Skeletal muscle tissue (tissue), 4 donors: ENCODE data around the gene HOXD8. TPM values are rescaled to one million over a fixed set of nuclear protein-coding genes. Genes with fewer than 3 reads are reported as not detected.
A peak's percentile ranks its signal among the peaks of the same experiment; 100 is the strongest.

ENCODE experiments used
- H3K27ac ChIP-seq: one replicate; pipeline ENCODE4 v1.7.0; 2013; ENCODE audit warnings: mild to moderate bottlenecking, low read depth, low read length, inconsistent platforms
- H3K27me3 ChIP-seq, 3 donors: one replicate each; pipeline ENCODE4 v1.7.0; 2013; ENCODE audit warnings: low read length in 3 of 3; ENCODE audit not compliant: control insufficient read depth in 3 of 3, insufficient read depth in 3 of 3
- H3K36me3 ChIP-seq, 3 donors: one replicate each; pipeline ENCODE4 v1.7.0; 2013; ENCODE audit warnings: low read length in 3 of 3; ENCODE audit not compliant: control insufficient read depth in 3 of 3, insufficient read depth in 3 of 3
- H3K4me1 ChIP-seq, 3 donors: one replicate each; pipeline ENCODE4 v1.7.0; 2013; ENCODE audit warnings: low read length in 3 of 3, mild to moderate bottlenecking in 3 of 3; ENCODE audit not compliant: control insufficient read depth in 3 of 3, insufficient read depth in 3 of 3
- H3K4me3 ChIP-seq, 3 donors: one replicate each; pipeline ENCODE4 v1.7.0; 2013; ENCODE audit warnings: low read length in 3 of 3
- H3K9ac ChIP-seq, 3 donors: one replicate each; pipeline ENCODE4 v1.7.0; 2013; ENCODE audit warnings: low read length in 3 of 3, mild to moderate bottlenecking in 3 of 3, moderate library complexity in 2 of 3, low read depth in 1 of 3
- H3K9me3 ChIP-seq, 3 donors: one replicate each; pipeline ENCODE4 v1.7.0; 2013; ENCODE audit warnings: low read length in 3 of 3; ENCODE audit not compliant: control insufficient read depth in 3 of 3
- total RNA-seq: library from RNA; depleted of rRNA; stranded (reverse); fragments of >200 nt; gene quantifications from one replicate; pipeline ENCODE4 v1.2.3, GENCODE V29; 2014
- donor health status: Osteomylitis.

Gene HOXD8
- 18.8 TPM for total RNA-seq

DNA sequence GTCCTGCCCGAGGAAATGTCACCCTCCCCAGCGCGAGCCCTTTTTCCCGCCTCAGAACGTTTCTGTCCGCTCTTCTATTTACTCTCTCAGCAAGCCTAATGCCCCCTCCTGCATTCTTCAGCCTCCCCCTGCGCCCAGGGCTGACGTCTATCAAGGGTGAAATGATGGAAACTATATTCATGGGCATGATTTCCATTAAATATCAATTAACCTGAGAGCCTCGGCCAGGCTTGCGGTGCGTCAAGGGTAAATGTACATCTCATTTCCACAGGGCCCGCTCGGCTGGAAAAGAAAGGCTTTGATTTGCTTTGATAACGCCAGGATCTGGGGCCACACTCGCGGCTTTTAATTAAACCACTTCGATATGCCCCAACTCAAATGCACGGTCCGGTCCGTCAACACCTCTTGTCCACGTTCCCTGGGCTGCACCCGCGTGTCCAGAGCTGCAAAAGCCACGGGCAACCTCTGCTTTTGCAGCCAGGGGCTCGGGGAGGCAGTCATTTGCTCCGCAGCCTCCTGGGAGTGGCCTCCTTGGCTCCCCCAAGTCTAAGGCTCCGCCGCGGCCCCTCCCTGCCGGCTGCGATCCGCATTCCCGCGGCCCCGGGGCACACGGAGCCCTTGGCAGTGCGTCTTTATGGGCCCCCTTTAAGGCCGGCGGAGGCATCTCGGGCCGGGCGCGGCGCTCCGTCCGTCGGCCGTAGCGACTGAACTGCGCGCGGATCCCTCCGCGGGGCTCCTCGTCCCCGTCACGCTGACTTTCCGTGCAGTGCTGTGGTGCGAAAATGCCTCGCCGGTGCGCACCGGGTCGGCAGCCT, at the start of gene HOXD8:
Gene HOXD8 (plus strand): TSS at position 724 of the 815 bp plus-strand sequence. CDS start 662 bp downstream, outside the sequence.
- Histone ChIP-seq H3K27ac (peak within 1 kb of the TSS; percentile 78), H3K9me3 (no peaks in the 10 kb centered on the region), H3K4me1 (peaks cover 3 to 12% (median 5%) of the 10 kb centered on the region in 3 donors), H3K27me3 (peaks cover 11 to 61% (median 41%) of the 10 kb centered on the region in 3 donors), H3K36me3 (peaks cover 0 to 2% (median 0%) of the 10 kb centered on the region in 3 donors), H3K4me3 (peak within 1 kb of the TSS; percentile 68 to 78 (median 75)), H3K9ac (peak within 1 kb of the TSS; percentile 61 to 76 (median 69))

DNA sequence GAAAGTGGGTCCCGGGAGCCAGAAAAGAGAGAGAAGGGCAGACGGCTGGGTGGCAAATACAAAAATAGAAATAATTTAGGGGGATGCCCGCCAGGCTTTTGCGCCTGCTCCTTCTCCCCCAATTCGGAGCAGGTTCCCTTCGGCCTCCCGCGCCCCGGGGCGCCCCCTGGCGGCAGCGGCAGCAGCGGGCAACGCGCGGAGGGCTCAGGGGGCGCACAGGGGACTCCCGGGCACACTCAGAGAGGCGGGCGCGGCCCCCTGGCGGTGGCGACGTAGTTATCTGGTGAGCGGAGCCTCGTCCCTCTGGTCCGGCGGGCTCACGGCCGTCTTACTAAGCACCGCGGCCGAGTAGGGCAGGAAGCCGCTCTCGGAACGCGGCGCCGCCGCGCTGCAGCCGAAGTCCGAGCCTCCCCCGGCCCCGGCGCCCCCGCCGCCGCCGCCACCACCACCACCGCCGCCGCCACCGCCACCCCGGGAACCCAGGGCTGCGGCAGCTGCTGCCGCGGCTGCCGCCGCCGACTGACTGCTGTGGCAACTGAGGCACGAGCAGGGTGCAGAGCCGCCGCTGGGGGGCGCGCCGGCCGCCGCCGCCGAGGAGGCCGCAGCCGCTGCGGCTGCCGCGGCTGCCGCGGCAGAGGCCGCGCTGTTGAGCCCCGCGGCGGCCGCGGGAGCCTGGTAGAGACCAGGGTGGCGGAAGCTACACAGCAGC, 49.5 kb upstream of the HOXD8 start:
- Histone ChIP-seq H3K27me3 (peaks cover 92 to 95% (median 94%) of the 10 kb centered on the region in 3 donors), H3K27ac (no peak overlapping the region), H3K9ac (no peak overlapping the region), H3K9me3 (peaks cover 0 to 1% (median 0%) of the 10 kb centered on the region in 3 donors), H3K4me1 (peaks cover 11 to 27% (median 15%) of the 10 kb centered on the region in 3 donors), H3K36me3 (no peaks in the 10 kb centered on the region), H3K4me3 (peak overlapping the region in 2 of 3 donors; percentile 45 to 53)

DNA sequence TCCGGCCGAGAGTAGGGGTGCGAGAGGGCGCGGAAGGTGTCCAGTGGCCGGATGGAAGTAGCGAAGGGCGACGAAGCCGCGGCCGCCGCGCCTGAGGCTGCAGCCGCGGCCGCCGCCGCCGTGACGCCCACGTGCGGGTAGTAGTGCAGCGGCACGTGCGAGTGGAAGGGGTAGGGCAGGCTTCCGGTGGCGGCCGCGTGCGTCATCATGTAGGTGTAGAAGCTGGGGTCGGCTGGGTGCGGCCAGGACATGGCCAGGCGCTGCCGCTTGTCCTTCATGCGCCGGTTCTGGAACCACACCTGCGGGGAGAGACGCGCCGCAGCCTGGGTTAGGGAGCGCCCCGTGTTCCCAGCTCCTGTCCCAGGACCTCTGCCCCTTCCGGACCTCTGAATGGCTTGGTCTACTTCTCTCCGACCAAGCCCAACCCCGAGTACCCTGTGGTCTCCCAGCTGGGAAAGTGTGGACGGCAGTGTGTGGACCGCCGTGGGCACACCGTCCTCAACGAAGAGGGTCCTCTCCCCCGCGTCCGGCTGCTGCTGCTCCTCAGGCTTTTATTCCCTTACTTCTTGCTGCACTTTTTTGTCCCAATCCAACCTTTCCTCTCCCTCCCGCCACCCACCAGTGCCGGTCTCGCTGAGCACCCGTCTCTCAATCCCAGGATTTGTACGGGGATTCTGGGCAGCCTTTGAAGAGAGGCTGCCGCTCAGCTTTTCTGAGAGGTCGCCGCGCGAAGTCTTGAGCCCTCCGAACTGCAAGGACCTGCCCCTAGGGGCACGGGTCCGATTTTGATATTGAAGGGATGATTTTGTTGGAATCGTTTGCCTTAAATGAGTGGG, 48.7 kb upstream of the HOXD8 start:
- Histone ChIP-seq H3K27me3 (peaks cover 92 to 95% (median 94%) of the 10 kb centered on the region in 3 donors), H3K27ac (no peak overlapping the region), H3K4me1 (peaks cover 17 to 35% (median 22%) of the 10 kb centered on the region in 3 donors), H3K36me3 (no peaks in the 10 kb centered on the region), H3K4me3 (peak overlapping the region in 2 of 3 donors; percentile 45 to 53), H3K9ac (no peak overlapping the region), H3K9me3 (peaks cover 0 to 1% (median 0%) of the 10 kb centered on the region in 3 donors)

DNA sequence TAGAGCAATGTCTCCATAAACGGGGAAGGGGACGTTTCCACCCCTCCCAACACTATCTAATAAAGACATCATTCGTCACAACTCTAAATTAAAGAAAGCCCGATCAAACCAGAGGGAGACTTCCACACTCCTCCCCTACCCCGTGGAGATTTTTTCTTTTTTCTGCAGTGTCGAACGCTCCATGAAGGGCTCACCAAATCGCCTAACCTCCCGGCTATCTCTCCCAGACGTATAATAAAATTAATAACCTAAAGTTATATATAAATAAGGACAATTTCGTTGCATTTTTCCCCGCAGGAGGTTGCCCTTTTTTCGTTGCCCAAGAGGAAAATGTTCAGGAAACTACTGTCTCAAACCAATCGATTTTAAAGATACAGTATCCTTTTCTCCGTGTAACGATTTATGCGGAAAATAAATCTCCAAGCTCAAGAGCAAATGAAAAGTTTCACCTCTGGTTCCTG, 48.1 kb upstream of the HOXD8 start:
- Histone ChIP-seq H3K27ac (no peak overlapping the region), H3K4me3 (no peak overlapping the region), H3K27me3 (peaks cover 93 to 95% (median 94%) of the 10 kb centered on the region in 3 donors), H3K36me3 (no peaks in the 10 kb centered on the region), H3K9me3 (peaks cover 0 to under 1% (median 0%) of the 10 kb centered on the region in 3 donors), H3K4me1 (peaks cover 22 to 41% (median 27%) of the 10 kb centered on the region in 3 donors), H3K9ac (no peak overlapping the region)

DNA sequence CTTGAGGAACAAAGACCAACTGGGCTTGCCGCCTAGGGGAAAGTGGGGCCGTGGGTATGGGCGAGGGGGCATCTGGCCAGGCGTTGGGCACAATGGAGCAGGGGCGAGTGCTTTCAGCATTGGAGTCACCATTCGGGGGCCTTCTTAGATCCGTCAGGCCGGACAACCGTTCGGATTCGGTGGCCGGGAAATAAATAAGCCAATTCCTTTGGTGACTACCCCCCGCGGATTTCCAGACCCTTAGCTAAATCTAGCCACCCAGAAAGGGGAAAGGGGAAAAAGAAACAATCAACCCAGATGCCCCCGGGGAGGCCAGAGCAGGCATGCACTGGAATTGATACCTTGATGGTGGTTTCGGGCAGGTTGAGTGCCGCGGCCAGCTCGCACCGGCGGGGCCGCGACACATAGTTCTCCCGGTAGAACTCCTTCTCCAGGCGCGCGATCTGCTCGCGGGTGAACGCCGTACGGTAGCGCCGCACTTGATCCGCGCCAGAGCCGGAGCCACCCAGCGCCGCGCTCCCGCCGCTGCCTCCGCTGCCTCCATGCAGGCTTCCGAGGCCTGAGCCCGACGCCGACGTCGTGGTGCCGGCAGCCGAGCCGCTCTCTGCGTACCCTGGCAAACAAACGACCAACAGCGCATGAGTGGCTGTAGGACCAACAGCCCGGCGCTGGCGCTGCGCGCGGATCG, 47.5 kb upstream of the HOXD8 start:
- Histone ChIP-seq H3K27me3 (peaks cover 91 to 95% (median 92%) of the 10 kb centered on the region in 3 donors), H3K9ac (no peak overlapping the region), H3K4me1 (peaks cover 22 to 41% (median 27%) of the 10 kb centered on the region in 3 donors), H3K9me3 (no peaks in the 10 kb centered on the region), H3K27ac (no peak overlapping the region), H3K36me3 (no peaks in the 10 kb centered on the region), H3K4me3 (no peak overlapping the region)

DNA sequence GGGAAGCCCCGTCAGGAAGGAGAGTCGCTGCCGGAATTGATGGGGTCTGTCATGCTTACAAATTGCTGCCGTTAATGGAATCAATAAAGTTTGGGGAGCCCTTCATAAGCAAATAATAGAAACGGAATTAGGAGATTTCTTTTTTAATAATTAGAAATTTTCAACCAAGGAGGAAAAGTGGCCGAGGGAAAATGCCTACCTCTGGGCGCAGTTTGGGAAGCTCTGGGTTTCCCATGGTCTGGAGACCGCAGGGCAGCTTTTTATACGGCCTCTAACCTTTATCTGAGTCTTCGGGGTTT, 47.0 kb upstream of the HOXD8 start:
- H3K36me3 ChIP-seq, result no peaks in the 10 kb centered on the region
- H3K27me3 ChIP-seq, result peaks cover 92 to 95% (median 92%) of the 10 kb centered on the region in 3 donors
- no peak overlapping the region for H3K9ac ChIP-seq
- H3K27ac ChIP-seq, result no peak overlapping the region
- H3K4me3 ChIP-seq, result no peak overlapping the region
- no peaks in the 10 kb centered on the region for H3K9me3 ChIP-seq
- peaks cover 22 to 41% (median 27%) of the 10 kb centered on the region in 3 donors for H3K4me1 ChIP-seq

DNA sequence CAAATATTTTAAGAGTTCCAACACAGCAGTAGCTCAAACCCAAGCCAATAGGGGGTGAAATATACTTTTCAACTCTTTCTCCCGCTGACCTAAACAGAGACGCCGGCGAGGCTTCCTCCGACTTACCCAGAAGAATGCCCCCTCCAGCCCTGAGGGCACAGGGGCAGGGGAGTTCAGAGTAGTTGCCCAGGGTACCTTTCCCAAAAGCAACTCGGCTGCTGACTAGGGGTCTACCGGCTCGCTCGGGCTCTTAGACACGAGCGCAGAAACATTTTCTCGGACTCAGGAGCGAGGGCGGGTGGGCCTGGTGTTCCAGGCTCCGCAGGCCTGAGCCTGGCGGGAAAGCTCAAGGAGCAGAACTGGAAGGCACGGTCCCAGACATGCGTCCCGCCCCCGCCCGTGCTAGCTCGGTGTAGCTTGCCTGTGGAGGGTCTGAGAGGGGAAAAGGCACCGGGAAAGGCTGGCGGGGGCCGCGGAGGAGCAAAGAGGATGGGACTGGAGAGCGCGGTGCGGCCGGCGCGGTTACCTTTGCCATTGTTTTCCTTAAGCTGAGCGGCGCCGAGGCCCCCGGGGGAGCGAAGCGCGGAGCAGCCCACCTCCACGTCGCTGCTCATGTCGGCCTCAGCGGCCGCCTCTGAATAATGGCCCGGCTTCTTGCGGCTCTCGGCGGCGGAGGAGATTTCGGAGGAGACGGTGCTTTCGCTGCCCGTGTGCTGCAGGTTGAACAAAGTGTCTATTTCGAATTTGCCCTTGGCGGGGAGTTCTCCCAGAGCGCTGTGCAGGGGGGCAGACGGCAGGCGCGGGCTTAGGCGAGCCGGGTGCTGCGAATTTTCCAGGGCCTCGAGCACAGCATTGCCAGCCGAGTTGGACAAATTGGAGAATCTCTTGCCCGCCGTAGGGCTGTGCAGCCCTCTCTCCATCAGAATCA, 46.4 kb upstream of the HOXD8 start:
- Histone ChIP-seq H3K36me3 (no peaks in the 10 kb centered on the region), H3K27me3 (peaks cover 93 to 97% (median 94%) of the 10 kb centered on the region in 3 donors), H3K9ac (no peak overlapping the region), H3K4me1 (peaks cover 24 to 43% (median 30%) of the 10 kb centered on the region in 3 donors), H3K9me3 (no peaks in the 10 kb centered on the region), H3K4me3 (no peak overlapping the region), H3K27ac (no peak overlapping the region)

DNA sequence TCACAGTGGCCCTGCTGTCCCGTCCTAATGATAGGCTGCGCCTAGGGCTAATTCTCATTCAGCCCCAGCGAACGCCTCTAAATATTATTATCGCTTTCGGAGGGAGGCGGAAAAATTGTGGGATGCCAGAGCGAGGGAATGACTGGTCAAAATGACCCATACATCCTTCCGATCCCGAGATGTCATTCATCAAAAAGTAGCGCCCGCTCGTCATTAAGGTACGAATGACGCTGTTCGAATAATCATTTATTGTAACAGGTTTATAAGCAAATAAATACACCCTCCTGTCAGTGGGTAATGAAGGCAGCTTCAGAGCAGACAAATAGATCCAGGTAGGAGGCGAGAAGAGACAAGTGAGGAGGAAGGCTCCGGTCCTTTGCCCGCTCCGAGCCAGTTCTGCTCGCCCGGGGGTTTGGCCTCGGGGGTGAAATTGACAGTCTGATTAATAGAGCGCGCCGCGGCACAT, 45.7 kb upstream of the HOXD8 start, which contains the start of gene EVX2:
Gene EVX2 (minus strand): TSS at position 167 of the 466 bp plus-strand sequence. CDS start 186 bp downstream, outside the sequence.
- H3K4me1 ChIP-seq, result peaks cover 30 to 48% (median 35%) of the 10 kb centered on the region in 3 donors

More for the DNA sequence above, 45.7 kb upstream of the HOXD8 start, which contains the start of gene EVX2:
- Histone ChIP-seq H3K9me3 (no peaks in the 10 kb centered on the region), H3K36me3 (no peaks in the 10 kb centered on the region), H3K9ac (no peak within 1 kb of the TSS), H3K27me3 (peaks cover 93 to 97% (median 94%) of the 10 kb centered on the region in 3 donors), H3K27ac (no peak within 1 kb of the TSS), H3K4me3 (no peak within 1 kb of the TSS)
